Duodenal mucosa (tissue), 2 donors: ENCODE results near the gene C10orf88.
"Not testable (repeated sequence)": the region's sequence is repeated elsewhere in the genome, so short reads cannot be mapped to it uniquely, and the experiment has no call there.

Source experiments
- H3K27ac ChIP-seq: one replicate; pipeline ENCODE4 v1.7.0; 2013; ENCODE audit warnings: low read depth, low read length
- H3K27me3 ChIP-seq, 2 donors: one replicate each; pipeline ENCODE4 v1.7.0; 2013; ENCODE audit warnings: low read length in 2 of 2, control low read depth in 1 of 2; ENCODE audit not compliant: insufficient read depth in 2 of 2, control insufficient read depth in 1 of 2
- H3K36me3 ChIP-seq, 2 donors: one replicate each; pipeline ENCODE4 v1.7.0; 2013; ENCODE audit warnings: low read length in 2 of 2, control low read depth in 1 of 2; ENCODE audit not compliant: insufficient read depth in 2 of 2, control insufficient read depth in 1 of 2
- H3K4me1 ChIP-seq, 2 donors: one replicate each; pipeline ENCODE4 v1.7.0; 2013; ENCODE audit warnings: low read length in 2 of 2, control low read depth in 1 of 2; ENCODE audit not compliant: insufficient read depth in 2 of 2, control insufficient read depth in 1 of 2
- H3K4me3 ChIP-seq, 2 donors: one replicate each; pipeline ENCODE4 v1.7.0; 2013; ENCODE audit warnings: low read length in 2 of 2, low read depth in 1 of 2
- H3K9ac ChIP-seq, 2 donors: one replicate each; pipeline ENCODE4 v1.7.0; 2013; ENCODE audit warnings: low read length in 2 of 2, low read depth in 1 of 2
- H3K9me3 ChIP-seq, 2 donors: one replicate each; pipeline ENCODE4 v1.7.0; 2013; ENCODE audit warnings: low read length in 2 of 2, control low read depth in 1 of 2; ENCODE audit not compliant: control insufficient read depth in 1 of 2

The C10orf88 gene

DNA sequence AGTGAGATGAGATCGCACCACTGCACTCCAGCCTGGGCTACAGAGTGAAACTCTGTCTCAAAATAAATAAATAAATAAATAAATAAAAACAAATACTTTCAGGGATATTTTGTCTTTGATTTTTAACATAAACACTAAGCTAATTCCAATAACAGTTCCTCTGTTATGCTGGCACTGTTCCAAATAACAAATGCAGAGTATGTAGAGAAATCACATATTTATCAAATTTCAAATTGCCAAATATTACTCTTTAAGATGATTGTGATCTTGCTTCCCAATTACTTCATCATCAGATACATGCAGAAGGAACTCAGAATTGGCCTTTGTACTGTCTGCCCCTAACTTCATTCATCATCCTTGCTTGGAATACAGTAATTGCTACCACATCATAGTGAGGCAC lies 23.9 kb downstream of the C10orf88 start:
- H3K4me3 ChIP-seq, result no peak overlapping the region
- H3K27ac ChIP-seq, result no peak overlapping the region
- H3K27me3 ChIP-seq, result no peaks in the 10 kb centered on the region
- H3K4me1 ChIP-seq, result no peaks in the 10 kb centered on the region
- no peak overlapping the region for H3K9ac ChIP-seq
- H3K9me3 ChIP-seq, result no peaks in the 10 kb centered on the region
- peaks cover 0 to 5% of the 10 kb centered on the region in 2 donors for H3K36me3 ChIP-seq

DNA sequence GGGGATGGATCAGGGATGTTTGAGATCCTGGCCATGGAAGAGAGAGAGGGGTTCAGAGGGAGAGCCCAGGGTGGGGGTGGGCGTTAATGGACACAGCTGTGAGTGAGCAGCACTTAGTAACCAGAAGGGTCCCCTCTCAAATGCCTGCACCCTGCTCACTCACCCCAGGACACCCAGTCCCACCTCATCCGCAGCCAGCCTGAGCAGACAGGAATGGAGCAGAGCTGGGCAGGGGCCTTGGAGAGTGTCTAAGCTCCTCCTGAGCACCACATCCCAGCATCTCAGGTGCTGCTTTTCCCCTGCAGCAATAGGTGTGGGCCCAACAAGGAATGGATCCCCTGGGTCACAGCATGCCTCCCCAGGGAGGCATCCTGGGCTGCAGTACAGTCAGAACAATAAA lies 38.3 kb downstream of the C10orf88 start:
- Histone ChIP-seq H3K27ac (no peak overlapping the region), H3K4me1 (no peaks in the 10 kb centered on the region), H3K9ac (no peak overlapping the region)

DNA sequence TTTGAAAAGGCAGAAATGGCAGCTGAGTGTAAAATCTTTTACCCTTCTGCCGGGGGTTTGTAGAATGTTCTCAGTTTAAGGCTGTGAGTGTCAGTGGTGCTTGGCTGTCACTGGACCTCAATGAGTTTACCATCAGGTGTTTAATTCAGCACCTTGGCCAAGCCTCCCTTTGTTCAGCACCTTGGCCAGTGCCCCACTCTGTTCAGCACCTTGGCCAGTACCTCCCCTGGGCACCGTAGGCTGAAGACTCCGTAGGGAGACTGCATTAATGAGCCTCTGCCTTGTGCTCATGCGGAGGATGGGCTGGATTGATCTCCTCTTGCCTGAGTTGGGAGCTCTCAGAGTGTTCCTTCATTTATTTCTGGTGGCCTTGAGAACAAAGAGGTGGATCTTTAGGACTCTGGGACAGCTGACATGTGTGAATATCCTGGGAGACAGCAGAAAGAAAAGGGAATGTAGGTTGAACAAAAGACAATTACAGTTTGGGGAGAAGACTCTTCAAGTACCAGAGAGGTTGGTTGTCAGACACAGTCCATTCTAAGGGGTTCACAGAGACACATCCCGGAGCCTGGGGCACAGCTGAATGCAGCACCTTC lies 42.0 kb downstream of the C10orf88 start:
- Histone ChIP-seq H3K4me1 (no peaks in the 10 kb centered on the region), H3K9ac (no peak overlapping the region), H3K27ac (no peak overlapping the region), H3K27me3 (no peaks in the 10 kb centered on the region), H3K36me3 (no peaks in the 10 kb centered on the region), H3K9me3 (no peaks in the 10 kb centered on the region), H3K4me3 (no peak overlapping the region)

More for the DNA sequence above, 38.3 kb downstream of the C10orf88 start:
- no peaks in the 10 kb centered on the region for H3K36me3 ChIP-seq
- no peaks in the 10 kb centered on the region for H3K27me3 ChIP-seq
- no peaks in the 10 kb centered on the region for H3K9me3 ChIP-seq
- no peak overlapping the region for H3K4me3 ChIP-seq

DNA sequence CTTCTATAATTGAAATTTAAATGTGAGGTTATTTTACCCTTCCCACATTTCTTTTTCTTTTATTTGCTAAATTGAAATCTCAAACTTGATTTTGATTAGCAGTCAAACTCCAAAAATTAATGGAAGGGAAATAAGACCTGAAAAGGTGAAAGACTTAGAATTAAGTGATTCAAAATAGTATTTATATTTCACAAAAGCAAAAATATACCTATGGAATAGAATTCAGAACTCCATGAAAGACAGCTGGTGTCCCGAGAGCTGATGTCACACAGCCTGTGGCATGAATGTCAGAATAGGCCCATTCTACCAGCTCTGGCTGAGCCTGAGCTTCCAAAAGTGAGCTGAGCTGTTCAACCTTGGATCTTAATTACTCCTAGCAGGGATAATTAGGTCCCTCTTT lies 43.7 kb downstream of the C10orf88 start, which contains the start of gene FAM24A:
TSS of gene FAM24A (plus strand) at position 301 of the 400 bp plus-strand sequence. CDS start 1,025 bp downstream, outside the sequence.
- H3K9ac ChIP-seq, result no peak within 1 kb of the TSS
- no peak within 1 kb of the TSS for H3K4me3 ChIP-seq
- H3K27ac ChIP-seq, result no peak within 1 kb of the TSS
- H3K27me3 ChIP-seq, result no peaks in the 10 kb centered on the region
- H3K9me3 ChIP-seq, result no peaks in the 10 kb centered on the region
- H3K36me3 ChIP-seq, result no peaks in the 10 kb centered on the region
- H3K4me1 ChIP-seq, result no peaks in the 10 kb centered on the region

DNA sequence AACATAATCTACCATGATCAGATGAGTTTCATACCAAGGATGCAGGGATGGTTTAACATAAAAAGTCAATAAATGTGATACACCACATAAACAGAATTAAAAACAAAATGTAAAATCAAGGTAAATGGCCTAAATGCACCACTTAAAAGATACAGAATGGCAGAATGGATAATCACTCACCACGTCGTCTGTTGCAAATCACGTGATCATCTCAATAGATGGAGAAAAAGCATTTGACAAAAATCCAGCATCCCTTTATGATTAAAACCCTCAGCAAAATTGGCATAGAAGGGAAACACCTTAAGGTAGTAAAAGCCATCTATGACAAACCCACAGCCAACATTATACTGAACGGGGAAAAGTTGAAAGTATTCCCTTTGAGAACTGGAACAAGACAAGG lies 50.2 kb downstream of the C10orf88 start:
- not testable (repeated sequence) for H3K9ac ChIP-seq, H3K27me3 ChIP-seq, H3K9me3 ChIP-seq, H3K4me1 ChIP-seq, H3K36me3 ChIP-seq, H3K27ac ChIP-seq, H3K4me3 ChIP-seq

DNA sequence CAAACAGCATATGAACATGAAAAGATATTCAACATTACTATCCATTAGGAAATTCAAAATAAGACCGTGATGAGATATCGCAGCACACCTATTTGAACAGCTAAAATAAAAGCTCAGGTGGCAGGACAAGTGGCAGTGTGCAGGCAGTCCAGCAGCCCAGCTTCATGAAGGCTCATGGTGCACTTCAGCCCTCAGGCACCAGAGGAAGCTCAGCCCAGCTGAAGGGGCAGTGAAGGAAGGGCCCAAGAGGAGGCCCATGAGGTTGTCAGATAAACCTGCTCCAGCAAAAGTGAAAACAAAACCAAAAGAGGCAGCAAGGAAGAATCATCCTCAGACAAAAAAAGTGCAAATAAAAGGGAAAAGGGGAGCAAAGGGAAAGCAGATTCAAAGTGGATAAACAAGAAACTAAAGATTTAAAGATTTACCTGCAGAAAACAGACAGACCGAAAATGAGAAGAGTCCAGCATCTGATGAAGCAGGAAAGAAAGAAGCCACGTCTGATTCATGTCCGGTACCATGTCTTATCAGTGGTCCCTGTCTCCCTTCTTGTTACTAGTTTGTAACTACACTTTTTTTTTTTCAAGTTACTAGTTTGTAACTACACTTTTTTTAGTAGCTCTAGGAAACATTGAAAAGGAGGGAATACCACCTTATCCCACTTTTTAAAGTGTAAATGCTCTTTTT lies 59.6 kb downstream of the C10orf88 start:
- Histone ChIP-seq H3K36me3 (no peaks in the 10 kb centered on the region), H3K4me3 (no peak overlapping the region), H3K9me3 (no peaks in the 10 kb centered on the region), H3K4me1 (no peaks in the 10 kb centered on the region), H3K27ac (no peak overlapping the region), H3K27me3 (no peaks in the 10 kb centered on the region), H3K9ac (no peak overlapping the region)

DNA sequence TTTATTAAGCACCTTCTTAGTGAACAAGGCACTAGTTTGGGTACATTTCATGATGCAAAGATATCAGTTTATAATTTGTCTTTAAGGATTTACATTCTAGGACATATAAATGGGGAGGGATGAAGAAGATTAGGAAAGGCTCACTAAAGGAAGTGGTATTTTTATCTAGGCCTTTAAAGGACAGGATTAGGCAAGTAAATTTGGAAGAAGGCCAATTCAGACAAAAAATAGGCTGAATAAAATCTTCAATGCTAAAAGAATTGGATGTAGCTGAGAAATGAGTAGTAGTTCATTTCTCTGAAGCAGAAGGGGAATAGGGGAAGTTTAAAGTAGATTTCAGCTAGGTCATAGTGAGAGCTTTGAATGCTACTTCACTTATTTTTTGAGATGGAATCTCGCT lies 69.9 kb downstream of the C10orf88 start:
- Histone ChIP-seq H3K4me3 (no peak overlapping the region), H3K27ac (no peak overlapping the region), H3K27me3 (no peaks in the 10 kb centered on the region), H3K9ac (no peak overlapping the region), H3K4me1 (peaks cover 5 to 9% of the 10 kb centered on the region in 2 donors), H3K9me3 (no peaks in the 10 kb centered on the region), H3K36me3 (no peaks in the 10 kb centered on the region)

DNA sequence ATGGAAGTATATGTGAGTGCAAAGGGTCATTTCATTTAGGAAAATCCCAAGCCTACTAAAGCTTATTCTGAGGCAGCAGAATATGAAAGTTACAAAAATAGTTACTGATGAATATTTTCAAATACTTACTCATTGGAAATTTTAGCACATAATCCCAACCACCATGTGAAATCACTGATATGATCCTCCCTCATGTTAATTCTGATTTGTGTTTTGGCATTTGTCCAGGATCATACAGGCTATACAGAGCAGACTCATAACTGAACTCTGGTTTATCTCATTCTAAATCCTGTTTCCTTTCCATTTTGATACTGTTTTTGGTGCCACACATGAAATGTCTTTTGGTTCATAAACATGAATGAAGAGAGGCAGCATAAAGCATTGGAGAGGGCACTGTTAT lies 71.3 kb downstream of the C10orf88 start:
- H3K36me3 ChIP-seq, result no peaks in the 10 kb centered on the region
- H3K9me3 ChIP-seq, result no peaks in the 10 kb centered on the region
- peaks cover 6 to 18% of the 10 kb centered on the region in 2 donors for H3K4me1 ChIP-seq
- no peaks in the 10 kb centered on the region for H3K27me3 ChIP-seq
- no peak overlapping the region for H3K27ac ChIP-seq
- H3K9ac ChIP-seq, result no peak overlapping the region
- H3K4me3 ChIP-seq, result no peak overlapping the region
